CD4-positive, alpha-beta T cell (primary cell): ENCODE measurements around the gene PRMT2. TPM values are rescaled to one million over a fixed set of nuclear protein-coding genes. Genes with fewer than 3 reads are reported as not detected.
"Not testable (repeated sequence)": the region's sequence is repeated elsewhere in the genome, so short reads cannot be mapped to it uniquely, and the experiment has no call there.

Source experiments
- ATAC-seq: fragments of 200-7000 bp; cut with Tn5 transposase; one replicate; pipeline ENCODE4 v1.10.0; 2022; ENCODE audit warnings: mild to moderate bottlenecking; ENCODE audit not compliant: poor library complexity
- CTCF ChIA-PET: fragments of 350-600 bp; sonication (Branson Sonifier 250); formaldehyde crosslinking; loops from one replicate; lab custom pipeline; 2021; ENCODE audit warnings: antibody characterized with exemption, inconsistent platforms; lab: Charles Lee
- POLR2A ChIA-PET: fragments of 350-600 bp; sonication (Branson Sonifier 250); formaldehyde crosslinking; loops from one replicate; lab custom pipeline; 2021; ENCODE audit warnings: antibody characterized with exemption, inconsistent platforms; lab: Charles Lee
- DNase-seq, 14 experiments: peaks; one replicate each; pipeline ENCODE4 v3.0.0-alpha.2; 2013 to 2020; ENCODE audit warnings: mixed read lengths in 2 of 14
- H3K27ac ChIP-seq, 2 donors: one replicate each; pipeline versions ENCODE4 v1.5.1 to v1.7.0; 2013; ENCODE audit warnings: low read length in 2 of 2, low read depth in 1 of 2, mild to moderate bottlenecking in 1 of 2
- H3K27me3 ChIP-seq, 2 experiments: 1 replicate in 1 of 2; 2 replicates in 1 of 2; pipeline versions ENCODE4 v1.6.1 to v1.7.0; 2013; ENCODE audit warnings: low read length in 2 of 2, control low read depth in 1 of 2, mild to moderate bottlenecking in 1 of 2, moderate library complexity in 1 of 2; ENCODE audit not compliant: insufficient read depth in 2 of 2, control insufficient read depth in 1 of 2
- H3K36me3 ChIP-seq: one replicate; pipeline ENCODE4 v1.6.1; 2013; ENCODE audit warnings: low read length, control low read depth; ENCODE audit not compliant: insufficient read depth
- H3K4me1 ChIP-seq: one replicate; pipeline ENCODE4 v1.6.1; 2013; ENCODE audit warnings: low read length, control low read depth; ENCODE audit not compliant: insufficient read depth
- H3K4me3 ChIP-seq: one replicate; pipeline ENCODE4 v1.5.1; 2013; ENCODE audit warnings: mild to moderate bottlenecking, low read length, moderate library complexity
- H3K9me3 ChIP-seq, 2 experiments: 1 replicate in 1 of 2; 2 replicates in 1 of 2; pipeline versions ENCODE4 v1.6.1 to v1.7.0; 2013; ENCODE audit warnings: low read length in 2 of 2, mild to moderate bottlenecking in 2 of 2, control low read depth in 1 of 2, moderate library complexity in 1 of 2; ENCODE audit not compliant: control insufficient read depth in 1 of 2, insufficient read depth in 1 of 2
- H3K27ac Mint-ChIP-seq: one replicate; pipeline ENCODE4 v1.8.0; 2020; ENCODE audit warnings: mixed read lengths
- H3K27me3 Mint-ChIP-seq: one replicate; pipeline ENCODE4 v1.8.0; 2021; ENCODE audit warnings: mixed read lengths
- H3K36me3 Mint-ChIP-seq: one replicate; pipeline ENCODE4 v1.8.0; 2021; ENCODE audit warnings: low read depth, mixed read lengths
- H3K4me1 Mint-ChIP-seq: one replicate; pipeline ENCODE4 v1.8.0; 2021; ENCODE audit warnings: low read depth, mixed read lengths
- H3K4me3 Mint-ChIP-seq: one replicate; pipeline ENCODE4 v1.8.0; 2020; ENCODE audit warnings: mild to moderate bottlenecking, mixed read lengths
- H3K9me3 Mint-ChIP-seq: one replicate; pipeline ENCODE4 v1.8.0; 2020; ENCODE audit warnings: mixed read lengths
- CTCF ChIP-seq: fragments of 200-600 bp; IDR thresholded peaks from one replicate; pipeline ENCODE4 v1.8.0; 2022; ENCODE audit warnings: antibody characterized with exemption, mild to moderate bottlenecking
- intact Hi-C, 2 experiments: fragments of 100-400 bp; cut with DNase I in 1 of 2; cut with micrococcal nuclease in 1 of 2; formaldehyde crosslinking; loops; one replicate each; pipeline versions ENCODE4 v1.15.1 to v1.9.0; 2023 to 2025; cut with DNase I, micrococcal nuclease
- total RNA-seq, 174 experiments: library from RNA in 2 of 174; stranded (reverse) in 2 of 174; gene quantifications; one replicate each; pipeline ENCODE4 v1.2.3 and lab custom pipeline; 2021 to 2026

PRMT2 gene
- total RNA-seq, 2 experiments from 2014 or later: 97.1 to 101 TPM

GRCh38 chr21:46674430-46675007 is 39.0 kb downstream of the PRMT2 start:
- DNase-seq: no peak
- Histone ChIP-seq H3K27me3 (no peaks in the 10 kb centered on the region), H3K4me3 (no peak overlapping the region), H3K9me3 (no peaks in the 10 kb centered on the region), H3K27ac (no peak overlapping the region), H3K4me1 (no peaks in the 10 kb centered on the region), H3K36me3 (no peaks in the 10 kb centered on the region)
- Mint-ChIP-seq H3K9me3 (no peaks in the 10 kb centered on the region), H3K36me3 (no peaks in the 10 kb centered on the region), H3K27me3 (no peaks in the 10 kb centered on the region), H3K4me3 (no peak overlapping the region), H3K4me1 (no peaks in the 10 kb centered on the region), H3K27ac (no peak overlapping the region)
- CTCF ChIA-PET: no interaction called here
- POLR2A ChIA-PET: no interaction called here
- intact Hi-C loops: no loop called here
- no peak for TF ChIP-seq CTCF
- ATAC-seq: no peak

GRCh38 chr21:46675595-46676280 is 40.3 kb downstream of the PRMT2 start:
- Histone ChIP-seq H3K9me3 (no peaks in the 10 kb centered on the region), H3K27me3 (no peaks in the 10 kb centered on the region), H3K27ac (no peak overlapping the region), H3K36me3 (no peaks in the 10 kb centered on the region), H3K4me3 (no peak overlapping the region), H3K4me1 (no peaks in the 10 kb centered on the region)
- H3K36me3 Mint-ChIP-seq: no peaks in the 10 kb centered on the region
- H3K4me1 Mint-ChIP-seq: no peaks in the 10 kb centered on the region
- ATAC-seq: no peak
- ChIA-PET CTCF (no interaction called here), POLR2A (no interaction called here)
- no peak overlapping the region for H3K27ac Mint-ChIP-seq
- no peaks in the 10 kb centered on the region for H3K9me3 Mint-ChIP-seq
- intact Hi-C loops: no loop called here
- H3K4me3 Mint-ChIP-seq: no peak overlapping the region
- DNase-seq: no peak
- TF ChIP-seq CTCF: no peak
- H3K27me3 Mint-ChIP-seq: no peaks in the 10 kb centered on the region

GRCh38 chr21:46676542-46676941 is 41.1 kb downstream of the PRMT2 start:
- POLR2A ChIA-PET, H3K4me3 ChIP-seq, H3K4me1 ChIP-seq, CTCF ChIA-PET, H3K36me3 Mint-ChIP-seq, DNase-seq, intact Hi-C loops, H3K4me3 Mint-ChIP-seq, H3K36me3 ChIP-seq, H3K27ac Mint-ChIP-seq, H3K27ac ChIP-seq, ATAC-seq, H3K9me3 ChIP-seq, H3K27me3 ChIP-seq, H3K4me1 Mint-ChIP-seq, H3K27me3 Mint-ChIP-seq, H3K9me3 Mint-ChIP-seq: not testable (repeated sequence)

- H3K4me3 Mint-ChIP-seq, H3K9me3 ChIP-seq, H3K4me1 ChIP-seq, intact Hi-C loops, H3K27me3 ChIP-seq, ATAC-seq, H3K27ac Mint-ChIP-seq, H3K27ac ChIP-seq, POLR2A ChIA-PET, H3K36me3 Mint-ChIP-seq, H3K4me3 ChIP-seq, DNase-seq, H3K4me1 Mint-ChIP-seq, H3K27me3 Mint-ChIP-seq, CTCF ChIA-PET, H3K9me3 Mint-ChIP-seq, H3K36me3 ChIP-seq: not testable (repeated sequence)
Observed at GRCh38 chr21:46681593-46681992, 46.1 kb downstream of the PRMT2 start.

GRCh38 chr21:46698652-46699051 is 63.2 kb downstream of the PRMT2 start:
- intact Hi-C loops, H3K27me3 ChIP-seq, H3K27ac ChIP-seq, DNase-seq, H3K27ac Mint-ChIP-seq, H3K9me3 ChIP-seq, CTCF ChIA-PET, POLR2A ChIA-PET, ATAC-seq, H3K9me3 Mint-ChIP-seq, H3K4me1 Mint-ChIP-seq, H3K27me3 Mint-ChIP-seq, H3K4me3 ChIP-seq, H3K4me3 Mint-ChIP-seq, H3K36me3 ChIP-seq, H3K4me1 ChIP-seq, H3K36me3 Mint-ChIP-seq: not testable (repeated sequence)

GRCh38 chr21:46699104-46699503 is 63.6 kb downstream of the PRMT2 start:
- ATAC-seq, H3K4me3 ChIP-seq, H3K9me3 ChIP-seq, POLR2A ChIA-PET, H3K27ac Mint-ChIP-seq, H3K27me3 Mint-ChIP-seq, H3K27ac ChIP-seq, H3K36me3 Mint-ChIP-seq, H3K4me3 Mint-ChIP-seq, H3K27me3 ChIP-seq, H3K36me3 ChIP-seq, H3K4me1 ChIP-seq, H3K9me3 Mint-ChIP-seq, DNase-seq, CTCF ChIA-PET, intact Hi-C loops, H3K4me1 Mint-ChIP-seq: not testable (repeated sequence)
